ENCODE measurements around the gene TDRD7.
"Not testable (repeated sequence)": the region's sequence is repeated elsewhere in the genome, so short reads cannot be mapped to it uniquely, and the experiment has no call there.

TDRD7 gene

DNA sequence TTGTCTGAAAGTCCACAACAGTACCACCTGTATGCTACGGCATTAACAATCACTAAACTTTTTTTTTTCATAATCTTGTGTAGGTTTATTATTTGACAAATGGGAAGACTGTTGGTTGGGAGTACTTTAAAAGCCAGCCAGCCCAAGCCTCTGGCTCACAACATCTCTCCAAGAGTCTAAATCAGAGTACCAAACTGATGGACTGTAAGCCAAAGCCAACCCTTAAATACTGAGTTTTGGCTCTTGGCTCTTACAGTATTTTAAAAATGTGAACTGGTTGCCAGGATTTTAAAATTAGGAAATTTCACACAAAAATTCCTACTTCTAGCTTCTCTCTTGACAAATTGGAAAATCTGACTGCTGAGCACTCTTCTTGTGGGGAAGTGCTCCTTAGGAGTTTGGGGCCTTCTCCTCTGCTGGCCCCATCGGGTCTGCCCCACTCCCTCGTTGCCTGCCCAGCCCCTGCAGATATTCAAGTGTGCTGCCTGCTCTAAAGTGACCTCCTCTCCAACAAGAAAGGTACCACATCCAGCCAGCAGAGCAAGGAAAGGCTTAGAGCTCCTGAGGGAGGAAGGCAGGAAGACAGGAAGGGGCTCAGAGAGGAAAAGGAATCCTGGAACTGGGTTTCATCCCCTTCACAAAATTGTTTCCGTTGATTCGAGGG, 67.7 kb downstream of the TDRD7 start:
- DNase-seq (ENCODE audit: low spot score) = no peak

DNA sequence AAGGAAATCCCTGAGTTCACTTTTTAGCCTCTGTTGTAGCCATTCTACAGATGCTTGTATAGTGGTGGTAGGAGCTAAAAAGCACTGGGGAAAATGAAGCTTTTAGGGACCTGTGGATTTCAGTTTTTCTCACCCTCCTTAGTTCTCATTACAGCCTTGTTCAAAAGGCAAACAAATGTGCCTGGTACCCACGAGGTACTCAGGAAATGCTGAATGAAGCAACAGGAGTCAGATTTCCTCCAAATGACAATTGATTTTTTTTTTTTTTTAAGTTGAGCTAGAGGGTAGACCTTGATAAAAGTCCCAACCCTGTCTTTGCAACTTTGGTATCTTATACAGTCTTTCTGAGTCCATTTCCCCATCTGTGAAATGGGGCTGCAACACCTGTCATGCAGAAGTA, 68.3 kb downstream of the TDRD7 start:
- no peak for DNase-seq (ENCODE audit: low spot score)

DNA sequence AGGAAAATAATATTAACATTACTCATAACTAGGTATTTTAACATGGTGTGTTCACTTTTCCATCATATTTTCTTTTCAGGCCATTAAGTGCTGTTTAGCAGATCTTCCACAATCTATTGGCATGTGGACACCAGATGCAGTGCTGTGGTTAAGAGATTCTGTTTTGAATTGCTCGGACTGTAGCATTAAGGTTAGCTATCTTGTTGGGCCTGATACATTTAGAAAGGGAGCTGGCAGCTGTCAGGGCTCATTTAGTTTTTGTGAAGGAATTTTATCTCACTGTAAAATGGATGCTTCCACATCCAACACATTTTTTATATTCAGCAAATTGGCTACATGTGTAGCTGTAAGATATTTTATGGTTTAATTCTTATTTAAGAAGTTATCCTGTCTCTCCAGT, 68.9 kb downstream of the TDRD7 start:
- DNase-seq (ENCODE audit: low spot score) = no peak

DNA sequence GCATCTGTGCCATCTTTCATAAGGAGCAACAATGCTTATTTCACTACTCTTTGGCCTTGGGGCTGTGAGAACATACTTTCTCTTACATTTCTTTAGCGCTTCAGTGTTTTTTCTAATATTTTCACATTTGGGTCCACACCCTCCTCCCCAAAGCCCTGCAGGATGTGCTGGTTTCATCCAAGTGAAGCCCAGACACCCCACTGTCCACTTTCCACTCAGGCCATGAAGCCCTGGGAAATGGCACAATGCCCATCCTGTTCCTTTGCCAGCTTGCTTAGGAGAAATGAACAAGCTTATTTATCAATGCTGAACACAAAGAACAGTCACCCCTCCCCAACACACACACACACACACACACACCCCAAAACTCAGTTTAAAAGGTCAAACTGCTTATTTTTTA, 72.2 kb downstream of the TDRD7 start:
- no peak for DNase-seq (ENCODE audit: low spot score)

DNA sequence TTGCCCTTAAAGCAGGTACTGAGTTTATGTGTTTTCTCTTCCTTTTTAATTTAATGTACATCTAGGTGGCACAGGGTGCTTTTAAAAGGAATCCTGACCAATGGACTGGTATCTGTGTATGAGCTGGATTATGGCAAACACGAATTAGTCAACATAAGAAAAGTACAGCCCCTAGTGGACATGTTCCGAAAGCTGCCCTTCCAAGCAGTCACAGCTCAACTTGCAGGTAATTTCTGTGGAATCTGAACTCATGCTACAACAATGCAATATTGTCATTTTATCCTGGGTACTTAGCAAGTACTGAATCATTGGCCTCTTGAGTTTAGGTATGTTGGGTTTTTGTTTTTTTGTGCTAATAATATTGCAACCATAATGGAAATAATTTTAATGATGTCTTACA, 75.2 kb downstream of the TDRD7 start:
- DNase-seq (ENCODE audit: low spot score) = peak; percentile 36

DNA sequence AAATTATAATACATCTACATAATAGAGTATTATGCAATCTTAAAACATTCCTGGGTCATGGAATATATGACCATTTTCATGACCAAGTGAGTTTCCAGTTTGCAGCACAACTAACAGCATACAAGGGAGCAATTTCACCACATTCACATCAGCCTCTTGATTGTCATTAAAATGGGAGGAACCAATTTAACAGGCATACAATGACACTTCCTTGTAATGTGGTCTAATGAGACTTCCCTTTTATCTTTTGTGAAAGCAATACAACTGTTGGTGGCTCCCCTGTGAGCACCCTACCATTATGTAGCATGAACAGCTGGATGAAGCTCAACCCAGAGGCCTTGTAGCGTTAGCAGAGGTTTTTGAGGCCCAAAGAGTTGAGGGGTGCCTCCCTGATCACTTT, 76.0 kb downstream of the TDRD7 start:
- no peak for DNase-seq (ENCODE audit: low spot score)

DNA sequence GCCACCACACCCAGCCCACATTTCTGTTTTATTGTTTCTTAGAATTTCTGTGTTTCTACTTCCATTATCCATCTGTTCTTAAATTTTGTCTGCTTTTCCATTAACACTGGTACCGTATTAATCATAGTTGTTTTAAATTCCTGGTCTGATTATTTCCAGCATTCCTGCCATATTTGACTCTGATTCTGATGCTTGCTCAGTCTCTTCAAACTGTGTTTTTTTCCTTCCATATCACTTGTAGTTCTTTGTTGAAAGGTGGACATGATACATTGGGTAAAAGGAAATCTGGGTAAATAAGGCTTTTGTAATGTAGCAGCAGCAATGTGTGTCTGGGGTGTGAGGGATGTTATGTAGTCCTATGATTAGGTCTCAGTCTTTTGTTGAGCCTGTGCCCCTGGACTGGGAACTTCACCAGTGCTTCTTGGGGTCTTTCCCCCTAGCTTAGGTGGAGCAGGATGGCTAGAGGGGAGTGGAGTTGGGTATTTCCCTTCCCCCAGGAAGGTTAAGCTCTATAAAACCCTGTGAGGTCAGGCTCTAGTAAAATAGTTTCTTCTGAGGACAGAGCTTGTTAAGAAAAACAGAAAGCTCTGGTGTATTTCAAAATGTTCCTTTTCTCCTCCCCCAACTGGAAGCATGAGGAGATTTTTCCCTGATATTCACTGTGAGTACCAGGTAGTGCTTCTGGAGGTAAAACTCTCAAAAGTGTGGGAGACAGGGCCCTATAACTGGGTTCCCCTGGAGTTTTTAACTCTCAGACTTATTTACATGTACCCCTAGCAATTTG, 79.5 kb downstream of the TDRD7 start:
- DNase-seq (ENCODE audit: low spot score) = no peak

DNA sequence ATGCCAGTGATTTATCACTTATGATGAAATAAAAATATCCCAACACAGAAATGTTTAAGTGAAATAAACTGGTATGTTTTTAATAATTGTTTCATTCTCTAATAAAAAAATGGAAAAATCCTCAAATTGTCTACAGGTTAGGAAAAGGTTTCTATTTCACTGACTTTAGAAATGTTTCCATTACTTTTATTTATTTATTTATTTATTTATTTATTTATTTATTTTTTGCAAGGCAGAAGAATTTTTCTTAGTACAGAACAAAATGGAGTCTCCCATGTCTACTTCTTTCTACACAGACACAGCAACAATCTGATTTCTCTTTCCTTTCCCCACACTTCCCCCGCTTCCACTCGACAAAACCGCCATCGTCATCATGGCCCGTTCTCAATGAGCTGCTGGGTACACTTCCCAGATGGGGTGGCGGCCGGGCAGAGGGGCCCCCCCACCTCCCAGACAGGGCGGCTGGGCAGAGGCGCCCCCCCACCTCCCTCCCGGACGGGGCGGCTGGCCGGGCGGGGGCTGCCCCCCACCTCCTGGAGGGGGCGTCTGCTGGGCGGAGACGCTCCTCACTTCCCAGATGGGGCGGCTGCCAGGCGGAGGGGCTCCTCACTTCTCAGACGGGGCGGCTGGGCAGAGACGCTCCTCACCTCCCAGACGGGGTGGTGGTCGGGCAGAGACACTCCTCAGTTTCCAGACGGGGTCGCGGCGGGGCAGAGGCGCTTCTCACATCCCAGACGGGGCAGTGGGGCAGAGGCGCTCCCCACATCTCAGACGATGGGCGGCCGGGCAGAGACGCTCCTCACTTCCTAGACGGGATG, 85.9 kb downstream of the TDRD7 start:
- DNase-seq (ENCODE audit: low spot score) = not testable (repeated sequence)

DNA sequence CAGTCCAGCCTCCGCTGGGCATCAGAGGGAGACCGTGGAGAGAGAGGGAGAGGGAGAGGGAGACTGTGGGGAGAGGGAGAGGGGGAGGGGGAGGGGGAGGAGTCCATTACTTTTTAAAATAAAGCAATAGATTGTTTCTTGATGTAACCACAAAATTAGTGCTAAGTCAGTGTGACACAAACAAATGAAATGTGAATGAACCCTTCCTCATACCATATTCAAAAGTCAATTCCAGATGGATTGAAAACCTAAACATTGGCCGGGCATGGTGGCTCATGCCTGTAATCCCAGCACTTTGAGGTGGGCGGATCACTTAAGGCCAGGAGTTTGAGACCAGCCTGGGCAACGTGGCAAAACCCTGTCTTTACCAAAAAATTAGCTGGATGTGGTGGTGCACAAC, 87.0 kb downstream of the TDRD7 start:
- DNase-seq (ENCODE audit: low spot score) = not testable (repeated sequence)

DNA sequence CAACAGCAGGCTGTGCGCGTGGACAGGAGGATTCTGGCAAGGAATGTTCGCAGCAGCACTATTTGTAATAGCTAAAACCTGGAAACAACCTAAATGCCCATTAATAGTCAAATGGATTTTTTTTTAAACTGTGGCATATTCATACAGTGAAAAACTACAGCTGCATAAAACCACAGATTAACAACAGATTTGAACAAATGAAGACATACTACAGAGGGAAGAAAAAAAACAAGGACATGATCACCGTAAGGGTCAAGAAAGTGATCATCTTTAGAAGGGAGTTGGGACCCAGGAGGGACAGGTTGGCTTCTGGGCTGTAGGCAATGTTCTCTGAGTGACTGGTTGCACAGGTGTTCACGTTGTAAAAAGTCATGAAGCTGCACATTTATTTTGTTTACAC, 88.4 kb downstream of the TDRD7 start:
- DNase-seq (ENCODE audit: low spot score) = no peak

DNA sequence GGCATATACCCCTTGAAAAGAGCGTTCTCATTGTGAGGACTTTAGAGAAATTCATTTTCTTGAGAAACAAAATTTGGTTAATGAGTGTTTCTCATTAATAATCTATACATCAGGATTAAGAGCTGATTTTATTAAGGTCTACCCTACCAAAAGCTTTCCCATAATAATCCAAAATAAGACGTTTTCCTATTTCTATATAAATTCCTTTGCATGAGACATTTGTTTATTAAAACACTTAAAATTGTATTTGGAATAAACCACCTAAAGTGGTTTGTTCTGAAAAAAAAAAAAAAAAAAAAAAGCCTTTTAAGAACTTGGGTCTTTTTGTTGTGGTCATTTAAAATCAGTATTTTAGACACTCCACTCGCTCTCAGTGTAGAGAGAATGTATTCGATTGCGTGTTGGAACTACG, 88.9 kb downstream of the TDRD7 start:
- DNase-seq (ENCODE audit: low spot score) = no peak

DNA sequence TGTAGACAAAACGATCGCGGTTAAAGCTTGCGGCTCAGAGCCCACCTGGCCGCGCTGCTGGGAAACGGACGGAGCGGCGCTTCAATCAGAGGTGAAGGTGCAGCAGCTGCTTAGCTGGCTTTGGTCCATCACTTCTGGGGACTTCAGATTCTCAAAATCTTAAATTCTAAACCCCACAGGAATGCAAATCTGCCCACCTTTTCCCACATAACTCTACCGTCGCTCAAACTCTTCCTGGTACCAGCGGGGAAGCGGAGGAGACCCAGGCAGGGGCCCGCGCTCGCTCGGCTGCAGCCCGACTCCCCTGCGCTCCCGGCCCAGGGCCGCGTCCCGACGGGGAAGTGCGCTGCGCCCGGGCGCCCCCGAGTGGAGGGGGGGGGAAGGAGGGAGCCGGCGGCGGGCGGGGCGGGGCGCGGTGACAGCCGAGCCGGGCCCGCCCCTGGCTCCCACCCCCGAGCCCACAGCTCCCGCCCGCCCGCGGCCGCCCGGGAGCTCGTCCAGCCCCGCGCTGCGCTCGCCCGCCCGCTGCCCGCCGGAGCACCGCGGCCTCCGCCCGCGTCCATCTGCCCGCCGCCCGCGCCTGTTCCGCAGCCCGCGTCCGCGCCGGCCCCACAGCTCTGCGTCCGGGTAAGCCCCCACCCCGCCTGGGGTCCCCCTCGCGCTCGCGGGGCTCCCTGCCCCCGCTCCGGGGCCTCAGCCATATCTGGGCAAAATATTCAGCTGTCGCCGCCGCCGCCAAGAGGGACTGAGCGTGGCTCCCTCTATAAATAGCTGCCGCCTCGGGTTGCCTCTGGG, 89.5 kb downstream of the TDRD7 start, which contains the start of gene TMOD1:
Gene TMOD1, plus strand, starts transcription at position 490 of the 795 bp plus-strand sequence. CDS start 22,523 bp downstream, outside the sequence.
- peak; percentile 88 for DNase-seq (ENCODE audit: low spot score)

DNA sequence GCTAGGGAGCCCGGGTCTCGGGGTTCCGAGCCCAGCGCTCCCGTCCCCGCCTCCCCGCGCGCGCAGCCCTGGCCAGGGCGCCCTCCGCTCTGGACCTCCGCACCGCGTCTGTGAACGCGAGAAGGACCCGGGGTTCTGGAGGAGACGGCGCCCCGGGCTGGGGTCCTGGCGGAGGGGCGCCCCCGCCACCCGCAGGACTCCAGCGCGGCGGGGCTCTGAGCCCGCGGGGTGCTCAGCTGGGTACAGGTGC, 90.0 kb downstream of the TDRD7 start:
- DNase-seq (ENCODE audit: low spot score) = peak; percentile 63

DNA sequence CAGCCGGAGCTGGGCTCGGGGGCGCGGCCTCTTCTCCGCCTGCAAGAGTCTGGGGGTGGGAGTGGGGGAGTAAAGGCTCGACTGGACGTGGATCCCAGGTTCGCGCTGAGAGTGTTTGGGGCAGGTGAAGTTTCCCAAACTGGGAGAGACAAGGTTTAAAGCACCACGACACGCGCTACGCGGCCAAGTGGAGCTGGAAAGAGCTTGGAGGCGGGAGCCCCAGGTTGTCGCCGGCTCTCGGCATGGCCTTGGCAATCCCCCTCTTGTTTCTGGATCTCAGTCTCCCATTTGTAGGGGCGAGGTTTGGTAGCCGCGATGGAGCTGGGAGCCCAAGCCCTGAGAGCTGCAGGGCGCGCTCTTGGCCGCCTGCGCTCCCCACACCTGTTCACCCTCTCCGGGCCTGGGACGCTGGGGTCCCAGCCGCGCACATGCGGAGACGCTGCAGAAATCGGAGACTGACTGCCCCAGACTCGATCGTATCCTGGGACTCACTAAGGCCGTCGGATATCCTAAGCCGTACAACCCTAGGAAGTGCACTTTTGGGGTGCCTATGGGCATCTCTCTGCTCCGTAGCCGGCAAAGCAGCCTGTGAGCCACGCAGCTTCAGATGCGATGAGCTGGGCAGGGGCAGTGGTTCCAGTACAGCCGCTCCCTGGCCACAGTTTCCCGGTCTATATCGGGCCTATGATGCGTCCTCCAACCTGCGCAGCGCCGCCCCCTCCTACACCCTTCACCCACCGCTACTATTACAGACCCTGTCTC, 90.5 kb downstream of the TDRD7 start:
- peak; percentile 54 for DNase-seq (ENCODE audit: low spot score)

DNA sequence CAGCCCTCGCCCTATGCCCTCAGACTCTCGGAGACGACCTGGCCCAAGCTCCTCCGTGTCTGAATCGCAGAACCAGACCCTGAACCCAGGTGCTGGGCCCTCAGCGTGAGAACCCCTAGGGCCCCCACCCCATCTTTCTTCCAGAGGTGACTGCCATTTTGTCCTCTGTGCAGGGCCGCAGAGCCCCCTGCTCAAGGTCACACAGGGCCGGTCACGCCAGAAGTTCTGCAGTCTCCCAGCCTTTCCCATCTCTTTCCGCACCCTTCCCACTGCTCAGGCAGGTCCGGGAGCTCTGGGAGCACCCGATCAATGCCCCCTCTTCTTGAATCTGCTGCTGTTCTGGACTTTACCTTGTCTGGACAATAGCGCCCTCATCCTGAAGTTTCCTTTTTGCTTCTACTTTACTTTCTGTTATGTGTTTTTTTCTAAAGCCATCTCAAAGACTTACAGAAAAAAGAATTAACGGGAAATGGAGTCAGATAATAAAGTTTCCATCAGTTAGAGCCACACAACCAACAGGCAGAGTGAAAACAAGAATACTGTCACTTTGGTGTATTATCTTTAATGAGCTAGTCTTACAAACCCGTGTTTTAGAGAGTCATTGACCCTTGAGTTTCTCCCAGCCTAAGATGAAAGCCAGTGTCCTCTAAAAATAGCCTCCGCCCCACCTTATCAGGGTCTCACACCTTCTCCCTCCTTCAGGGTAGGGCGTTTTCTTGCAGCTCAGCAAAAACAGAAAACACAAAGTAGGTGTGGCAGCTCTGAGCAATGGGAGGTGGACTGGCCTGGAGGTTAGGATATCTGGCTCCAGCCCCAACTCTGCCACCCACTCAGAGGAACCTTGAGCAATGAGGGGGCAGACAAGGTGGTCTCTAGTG, 91.3 kb downstream of the TDRD7 start:
- DNase-seq (ENCODE audit: low spot score) = no peak

DNA sequence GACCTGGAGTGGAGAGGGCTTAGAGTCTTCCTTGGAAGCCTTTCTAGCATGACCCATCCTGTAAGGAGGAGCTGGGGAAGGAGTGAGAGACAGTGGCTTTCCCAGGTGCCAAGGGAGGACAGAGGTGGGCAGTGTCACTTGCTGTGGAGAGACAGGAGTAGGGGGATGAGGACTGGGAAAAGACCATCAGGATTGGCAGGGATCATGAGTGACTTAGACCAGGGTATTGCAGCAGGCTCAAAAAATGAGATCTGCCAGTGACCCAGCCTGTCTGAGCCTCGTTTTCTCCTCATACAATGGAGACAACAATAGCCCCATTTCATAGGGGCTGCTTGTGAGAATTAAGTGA, 91.9 kb downstream of the TDRD7 start:
- no peak for DNase-seq (ENCODE audit: low spot score)

DNA sequence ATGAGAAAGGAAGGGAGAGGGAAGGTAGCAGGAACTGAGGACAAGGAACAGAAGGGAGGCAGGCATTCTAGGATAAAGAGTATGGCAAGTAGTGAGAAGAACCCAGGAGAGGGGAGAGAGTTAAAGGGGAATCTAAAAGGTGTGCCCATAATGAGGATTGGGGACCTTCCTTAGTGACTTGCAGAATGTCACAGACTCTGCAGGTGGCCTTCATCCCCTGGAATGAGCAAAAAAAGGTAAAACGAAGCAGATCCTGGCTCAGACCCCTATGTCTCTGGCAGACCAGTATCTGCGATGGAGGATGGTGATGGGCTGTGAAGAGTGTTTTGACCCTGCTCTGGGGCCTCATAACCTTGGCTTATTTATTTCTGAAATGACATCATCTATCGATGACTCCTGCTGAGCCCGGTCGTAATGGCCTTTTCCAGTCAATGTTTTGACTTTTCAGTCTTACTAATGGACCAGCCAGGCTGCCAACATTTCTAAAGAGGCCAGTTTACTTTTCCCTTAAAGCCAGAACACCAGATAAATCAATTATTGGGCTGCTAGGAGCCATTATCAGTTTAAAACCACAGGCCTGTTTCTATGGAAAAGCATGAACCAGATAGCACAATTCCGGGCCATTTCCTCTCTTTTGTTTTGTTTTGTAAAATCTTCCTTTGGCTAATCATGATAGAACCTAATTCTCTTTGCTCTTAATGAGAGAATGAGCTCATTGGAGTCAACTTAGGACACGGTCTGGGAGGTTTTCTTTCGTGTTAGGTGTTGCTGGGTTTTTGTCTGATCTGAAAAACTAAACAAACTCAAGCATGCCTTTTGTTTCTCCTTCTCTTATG, 92.7 kb downstream of the TDRD7 start:
- no peak for DNase-seq (ENCODE audit: low spot score)

DNA sequence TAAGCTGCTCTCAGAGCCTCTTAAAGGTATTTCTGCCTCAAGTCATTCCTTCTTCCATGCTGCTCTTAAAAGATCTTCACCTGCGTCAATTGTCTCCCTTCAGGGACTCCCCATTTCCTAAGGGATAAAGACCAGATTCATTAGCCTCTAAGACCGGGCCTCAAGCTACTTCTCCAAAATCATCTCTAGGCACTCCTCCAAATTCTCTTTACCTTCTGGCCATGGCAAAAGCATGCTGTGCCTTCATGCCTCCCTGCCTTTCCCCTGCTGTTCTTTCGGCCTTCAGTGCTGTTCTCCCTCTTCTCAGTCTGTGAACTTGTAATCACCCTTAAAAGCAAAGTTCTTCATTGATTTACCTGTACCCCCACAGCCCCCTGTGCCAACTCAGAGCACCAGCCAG, 93.9 kb downstream of the TDRD7 start:
- no peak for DNase-seq (ENCODE audit: low spot score)

DNA sequence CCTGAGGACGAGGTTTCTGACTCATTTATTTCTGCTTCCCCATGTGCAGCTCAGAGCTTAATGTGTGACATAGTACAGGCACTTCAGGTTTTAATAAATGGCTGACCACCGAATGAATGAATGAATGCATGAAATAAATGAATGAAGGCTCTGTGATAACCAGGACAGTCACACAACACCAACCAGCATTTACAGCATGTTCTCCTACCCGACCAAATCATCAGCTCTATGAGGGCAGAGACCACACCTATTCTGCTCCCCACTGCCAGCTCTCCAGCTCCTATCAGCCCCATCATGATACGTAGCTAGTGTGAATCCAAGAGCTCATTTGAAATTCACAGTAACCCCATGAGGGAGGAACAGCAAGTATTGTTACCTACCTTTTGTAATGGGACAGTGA, 94.4 kb downstream of the TDRD7 start:
- no peak for DNase-seq (ENCODE audit: low spot score)

DNA sequence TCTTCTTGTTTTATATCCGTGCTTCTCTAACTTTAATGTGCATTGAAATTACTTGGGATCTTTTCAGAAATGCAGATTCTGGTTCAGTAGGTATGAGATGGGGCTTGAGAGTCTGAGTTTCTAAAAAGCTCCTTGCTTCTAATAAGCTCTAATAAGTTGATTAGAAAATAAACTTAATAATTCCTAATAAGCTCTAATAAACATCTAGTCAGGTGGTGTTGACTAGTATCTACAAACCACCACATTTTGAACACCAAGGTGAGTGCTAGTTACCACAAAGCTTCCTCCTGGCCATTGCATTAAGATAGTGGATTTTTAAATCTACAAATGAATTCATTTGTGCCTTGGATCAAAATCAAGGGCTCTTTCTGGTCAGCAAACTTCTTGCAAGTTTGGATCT, 94.9 kb downstream of the TDRD7 start:
- no peak for DNase-seq (ENCODE audit: low spot score)

All from D341Med (cell line).